Neural progenitor cell (in vitro differentiated cells): ENCODE results near the gene NT5C3A. TPM values are rescaled to one million over a fixed set of nuclear protein-coding genes. Genes with fewer than 3 reads are reported as not detected.

ENCODE experiments used
- DNase-seq: peaks from one replicate; pipeline ENCODE4 v3.0.0-alpha.2; 2016; ENCODE audit warnings: low spot score
- H2AFZ ChIP-seq: fragments of 200-600 bp; sonication (generic); replicated peaks from 2 replicates; pipeline ENCODE4 v1.6.1; 2016; ENCODE audit warnings: antibody characterized with exemption
- H3F3A ChIP-seq: fragments of 200-600 bp; sonication (generic); 2 replicates; pipeline ENCODE4 v1.6.1; 2016; ENCODE audit warnings: antibody characterized with exemption, low read depth
- H3K27ac ChIP-seq: fragments of 200-600 bp; sonication (generic); 2 replicates; pipeline ENCODE4 v1.5.1; 2016; ENCODE audit warnings: mild to moderate bottlenecking
- H3K27me3 ChIP-seq: fragments of 200-600 bp; sonication (generic); 2 replicates; pipeline ENCODE4 v1.6.1; 2016; ENCODE audit warnings: mild to moderate bottlenecking, moderate library complexity
- H3K36me3 ChIP-seq: fragments of 200-600 bp; sonication (generic); 2 replicates; pipeline ENCODE4 v1.5.1; 2016
- H3K4me1 ChIP-seq: fragments of 200-600 bp; sonication (generic); 2 replicates; pipeline ENCODE4 v1.6.1; 2016; ENCODE audit warnings: mixed run types
- H3K4me2 ChIP-seq: fragments of 200-600 bp; sonication (generic); 2 replicates; pipeline ENCODE4 v1.6.1; 2016
- H3K4me3 ChIP-seq: fragments of 200-600 bp; sonication (generic); 2 replicates; pipeline ENCODE4 v1.5.1; 2016
- H3K79me2 ChIP-seq: fragments of 200-600 bp; sonication (generic); 2 replicates; pipeline ENCODE4 v1.6.1; 2016; ENCODE audit warnings: low read depth
- H3K9ac ChIP-seq: fragments of 200-600 bp; sonication (generic); 2 replicates; pipeline ENCODE4 v1.6.1; 2016
- H3K9me3 ChIP-seq: fragments of 200-600 bp; sonication (generic); 2 replicates; pipeline ENCODE4 v1.5.1; 2016; ENCODE audit warnings: low read depth
- H4K20me1 ChIP-seq: fragments of 200-600 bp; sonication (generic); 2 replicates; pipeline ENCODE4 v1.6.1; 2016; ENCODE audit warnings: low read depth
- H3K27ac Mint-ChIP-seq: 3 replicates; pipeline ENCODE4 v1.8.0; 2021; ENCODE audit warnings: mixed read lengths
- H3K27me3 Mint-ChIP-seq: 2 replicates; pipeline ENCODE4 v1.8.0; 2022; ENCODE audit warnings: low read depth, mild to moderate bottlenecking, inconsistent platforms, moderate library complexity, mixed read lengths; ENCODE audit not compliant: insufficient read depth
- H3K36me3 Mint-ChIP-seq: 3 replicates; pipeline ENCODE4 v1.8.0; 2021; ENCODE audit warnings: mixed read lengths
- H3K4me1 Mint-ChIP-seq: 3 replicates; pipeline ENCODE4 v1.8.0; 2021; ENCODE audit warnings: mixed read lengths
- H3K4me3 Mint-ChIP-seq: 3 replicates; pipeline ENCODE4 v1.8.0; 2021; ENCODE audit warnings: mild to moderate bottlenecking, moderate library complexity, mixed read lengths
- H3K9me3 Mint-ChIP-seq: 3 replicates; pipeline ENCODE4 v1.8.0; 2020; ENCODE audit warnings: mixed read lengths
- EZH2 ChIP-seq: fragments of 200-600 bp; sonication (generic); IDR thresholded peaks from 2 replicates; pipeline ENCODE4 v1.6.1; 2017; ENCODE audit warnings: antibody characterized with exemption, mild to moderate bottlenecking, moderate library complexity
- EZH2phosphoT487 ChIP-seq: fragments of 200-600 bp; sonication (generic); IDR thresholded peaks from 2 replicates; pipeline ENCODE4 v1.6.1; 2017; ENCODE audit warnings: antibody characterized with exemption
- total RNA-seq: library from RNA; depleted of rRNA; stranded (reverse); fragments of >200 nt; gene quantifications from 2 replicates; pipeline ENCODE4 v1.2.3, GENCODE V29; 2015; ENCODE audit warnings: low replicate concordance
- TF ChIP-seq, protein P1 (sequence below): fragments of 200-600 bp; sonication (generic); IDR thresholded peaks from 2 replicates; pipeline ENCODE4 v1.5.1; 2017; ENCODE audit warnings: antibody characterized with exemption, mild to moderate bottlenecking

NT5C3A gene
- total RNA-seq, 1 donor from 2014 or later: 72.1 TPM

DNA sequence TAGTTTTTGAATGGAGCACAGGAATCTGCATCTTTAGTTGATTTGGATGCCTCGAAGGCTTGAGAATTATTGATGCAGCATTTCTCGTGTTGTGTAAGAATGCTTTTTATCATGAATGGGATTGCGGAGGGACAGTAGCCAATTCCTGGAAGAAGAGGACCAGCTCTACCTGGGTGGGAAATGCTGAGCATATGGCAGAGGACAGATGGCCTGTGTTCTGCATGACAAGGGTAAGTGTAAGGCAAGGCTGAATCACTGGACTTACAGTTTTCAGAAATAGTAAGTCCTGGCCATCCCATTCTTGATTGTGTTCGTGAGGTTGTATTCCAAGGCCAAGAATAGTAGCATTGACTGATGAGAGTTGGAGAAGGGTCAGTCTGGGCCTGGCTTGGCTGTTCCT, 30.7 kb upstream of the NT5C3A start:
- no peak overlapping the region for H3K27ac Mint-ChIP-seq

DNA sequence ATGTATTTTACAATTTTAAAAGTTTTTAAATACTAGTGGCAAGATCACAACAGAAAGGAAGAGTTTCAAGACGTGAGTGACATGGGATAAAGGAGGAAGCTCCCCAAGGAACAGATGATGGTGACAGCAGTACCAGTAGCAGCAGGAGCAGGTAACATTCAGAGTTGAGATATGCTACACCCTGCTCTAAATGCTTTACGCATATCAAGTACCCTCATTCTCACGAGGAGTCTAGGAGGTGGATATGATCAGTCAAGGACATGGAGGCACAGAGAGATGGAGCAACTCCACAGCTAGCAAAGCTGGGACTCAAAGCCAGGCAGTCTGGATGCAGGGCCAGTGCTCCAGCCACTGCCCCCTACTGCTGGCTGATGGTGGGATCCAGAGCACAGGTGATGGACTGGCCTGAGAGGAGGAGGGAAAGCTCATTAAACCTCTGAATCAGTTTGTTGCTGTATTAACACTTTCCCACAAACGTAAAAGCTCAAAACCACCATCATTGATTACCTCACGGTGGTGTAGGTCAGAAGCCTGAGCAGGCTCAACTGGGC, 29.1 kb upstream of the NT5C3A start:
- no peak for DNase-seq

More for the DNA sequence above, 30.7 kb upstream of the NT5C3A start:
- H3K27me3 ChIP-seq: no peaks in the 10 kb centered on the region
- DNase-seq: no peak
- H3K27me3 Mint-ChIP-seq: no peaks in the 10 kb centered on the region
- no peak overlapping the region for H3K4me2 ChIP-seq
- H3K4me3 Mint-ChIP-seq: no peak overlapping the region
- H3K4me1 ChIP-seq: no peaks in the 10 kb centered on the region
- no peaks in the 10 kb centered on the region for H3K9me3 ChIP-seq
- H2AFZ ChIP-seq: no peak overlapping the region
- H3K27ac ChIP-seq: no peak overlapping the region
- no peaks in the 10 kb centered on the region for H3F3A ChIP-seq
- peaks cover 5% of the 10 kb centered on the region for H3K36me3 ChIP-seq
- H4K20me1 ChIP-seq: no peaks in the 10 kb centered on the region
- no peak for TF ChIP-seq EZH2phosphoT487
- TF ChIP-seq, protein P1, sequence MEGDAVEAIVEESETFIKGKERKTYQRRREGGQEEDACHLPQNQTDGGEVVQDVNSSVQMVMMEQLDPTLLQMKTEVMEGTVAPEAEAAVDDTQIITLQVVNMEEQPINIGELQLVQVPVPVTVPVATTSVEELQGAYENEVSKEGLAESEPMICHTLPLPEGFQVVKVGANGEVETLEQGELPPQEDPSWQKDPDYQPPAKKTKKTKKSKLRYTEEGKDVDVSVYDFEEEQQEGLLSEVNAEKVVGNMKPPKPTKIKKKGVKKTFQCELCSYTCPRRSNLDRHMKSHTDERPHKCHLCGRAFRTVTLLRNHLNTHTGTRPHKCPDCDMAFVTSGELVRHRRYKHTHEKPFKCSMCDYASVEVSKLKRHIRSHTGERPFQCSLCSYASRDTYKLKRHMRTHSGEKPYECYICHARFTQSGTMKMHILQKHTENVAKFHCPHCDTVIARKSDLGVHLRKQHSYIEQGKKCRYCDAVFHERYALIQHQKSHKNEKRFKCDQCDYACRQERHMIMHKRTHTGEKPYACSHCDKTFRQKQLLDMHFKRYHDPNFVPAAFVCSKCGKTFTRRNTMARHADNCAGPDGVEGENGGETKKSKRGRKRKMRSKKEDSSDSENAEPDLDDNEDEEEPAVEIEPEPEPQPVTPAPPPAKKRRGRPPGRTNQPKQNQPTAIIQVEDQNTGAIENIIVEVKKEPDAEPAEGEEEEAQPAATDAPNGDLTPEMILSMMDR: no peak
- TF ChIP-seq EZH2: no peak
- no peaks in the 10 kb centered on the region for H3K79me2 ChIP-seq
- H3K36me3 Mint-ChIP-seq: peaks cover 21% of the 10 kb centered on the region
- H3K4me1 Mint-ChIP-seq: no peaks in the 10 kb centered on the region
- no peak overlapping the region for H3K9ac ChIP-seq
- no peaks in the 10 kb centered on the region for H3K9me3 Mint-ChIP-seq
- H3K4me3 ChIP-seq: no peak overlapping the region

DNA sequence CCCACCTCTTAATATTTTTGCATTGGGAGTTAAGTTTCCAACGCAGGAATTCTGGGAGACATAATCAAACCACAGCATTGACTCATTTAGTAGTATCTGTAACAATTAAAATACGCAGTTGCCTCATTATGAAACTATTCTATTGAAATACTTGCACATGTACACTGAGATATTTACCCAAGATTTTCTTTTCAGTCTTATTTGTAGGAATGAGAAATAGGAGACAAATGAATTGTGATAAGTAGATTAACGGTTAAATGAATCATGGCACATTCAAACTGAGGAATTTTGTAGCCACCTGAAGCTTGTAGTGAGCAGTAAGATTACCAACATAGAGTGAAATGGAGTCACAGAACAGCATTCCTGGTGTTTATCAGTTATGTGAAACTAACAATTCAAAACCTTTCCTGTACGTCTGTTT, 28.5 kb upstream of the NT5C3A start:
- H3K79me2 ChIP-seq: no peaks in the 10 kb centered on the region
- no peak overlapping the region for H3K9ac ChIP-seq
- no peaks in the 10 kb centered on the region for H3K36me3 ChIP-seq
- H3K9me3 Mint-ChIP-seq: no peaks in the 10 kb centered on the region
- peaks cover under 1% of the 10 kb centered on the region for H3K27me3 Mint-ChIP-seq
- H3K4me1 ChIP-seq: no peaks in the 10 kb centered on the region
- DNase-seq: no peak
- no peak overlapping the region for H3K27ac Mint-ChIP-seq
- no peaks in the 10 kb centered on the region for H4K20me1 ChIP-seq
- H3K4me2 ChIP-seq: no peak overlapping the region
- no peak overlapping the region for H3K27ac ChIP-seq
- H3K36me3 Mint-ChIP-seq: peaks cover 16% of the 10 kb centered on the region
- H3K4me3 ChIP-seq: no peak overlapping the region
- H3F3A ChIP-seq: no peaks in the 10 kb centered on the region
- no peak for TF ChIP-seq EZH2phosphoT487
- TF ChIP-seq, protein P1: no peak
- no peak for TF ChIP-seq EZH2
- H3K4me1 Mint-ChIP-seq: no peaks in the 10 kb centered on the region
- H3K27me3 ChIP-seq: no peaks in the 10 kb centered on the region
- H2AFZ ChIP-seq: no peak overlapping the region
- no peak overlapping the region for H3K4me3 Mint-ChIP-seq
- H3K9me3 ChIP-seq: no peaks in the 10 kb centered on the region

More for the DNA sequence above, 29.1 kb upstream of the NT5C3A start:
- no peaks in the 10 kb centered on the region for H3F3A ChIP-seq
- H3K4me1 Mint-ChIP-seq: no peaks in the 10 kb centered on the region
- H3K9ac ChIP-seq: no peak overlapping the region
- no peaks in the 10 kb centered on the region for H3K36me3 ChIP-seq
- H3K36me3 Mint-ChIP-seq: peaks cover 16% of the 10 kb centered on the region
- H3K4me3 Mint-ChIP-seq: no peak overlapping the region
- H2AFZ ChIP-seq: no peak overlapping the region
- TF ChIP-seq, protein P1: no peak
- TF ChIP-seq EZH2 (no peak), EZH2phosphoT487 (no peak)
- H3K27me3 Mint-ChIP-seq: no peaks in the 10 kb centered on the region
- H3K27ac ChIP-seq: no peak overlapping the region
- no peak overlapping the region for H3K4me3 ChIP-seq
- no peak overlapping the region for H3K4me2 ChIP-seq
- no peaks in the 10 kb centered on the region for H3K9me3 ChIP-seq
- no peaks in the 10 kb centered on the region for H3K79me2 ChIP-seq
- H3K4me1 ChIP-seq: no peaks in the 10 kb centered on the region
- no peaks in the 10 kb centered on the region for H4K20me1 ChIP-seq
- no peaks in the 10 kb centered on the region for H3K27me3 ChIP-seq
- H3K27ac Mint-ChIP-seq: no peak overlapping the region
- H3K9me3 Mint-ChIP-seq: no peaks in the 10 kb centered on the region
